Activated T-cell treated with anti-CD3 and anti-CD28 coated beads, Interleukin-2, amount 50 U/mL, for 72 hours (primary cell): Measurements from ENCODE around the gene PDE10A. TPM values are rescaled to one million over a fixed set of nuclear protein-coding genes. Genes with fewer than 3 reads are reported as not detected.
"Not testable (repeated sequence)": the region's sequence is repeated elsewhere in the genome, so short reads cannot be mapped to it uniquely, and the experiment has no call there.

Source experiments
- ATAC-seq, 2 donors: fragments of 150-1000 bp; cut with Tn5 transposase; replicated peaks in 1 of 2; 2 replicates each; pipeline ENCODE4 v1.10.0; 2021; ENCODE audit warnings: moderate library complexity in 2 of 2, mild to moderate bottlenecking in 1 of 2
- DNase-seq, 2 donors: peaks; one replicate each; pipeline ENCODE4 v3.0.0; 2021 to 2022; ENCODE audit warnings: mixed read lengths in 1 of 2
- H3K27ac Mint-ChIP-seq: one replicate; pipeline ENCODE4 v1.8.0; 2022; ENCODE audit warnings: mild to moderate bottlenecking, moderate library complexity, mixed read lengths
- H3K27me3 Mint-ChIP-seq: one replicate; pipeline ENCODE4 v1.8.0; 2022; ENCODE audit warnings: low read depth, mixed read lengths
- H3K36me3 Mint-ChIP-seq, 2 donors: one replicate each; pipeline ENCODE4 v1.8.0; 2022; ENCODE audit warnings: mixed read lengths in 2 of 2, mild to moderate bottlenecking in 1 of 2; ENCODE audit not compliant: insufficient read depth in 2 of 2
- H3K4me1 Mint-ChIP-seq: one replicate; pipeline ENCODE4 v1.8.0; 2022; ENCODE audit warnings: low read depth, mixed read lengths
- H3K4me3 Mint-ChIP-seq, 2 donors: one replicate each; pipeline ENCODE4 v1.8.0; 2022; ENCODE audit warnings: mild to moderate bottlenecking in 2 of 2, mixed read lengths in 2 of 2, moderate library complexity in 2 of 2
- H3K9me3 Mint-ChIP-seq, 2 donors: one replicate each; pipeline ENCODE4 v1.8.0; 2022; ENCODE audit warnings: mixed read lengths in 2 of 2
- total RNA-seq, 2 donors: library from RNA; stranded (reverse); gene quantifications; one replicate each; pipeline ENCODE4 v1.2.3, GENCODE V29; 2022

Gene PDE10A
- total RNA-seq, 2 donors from 2014 or later: not detected

DNA sequence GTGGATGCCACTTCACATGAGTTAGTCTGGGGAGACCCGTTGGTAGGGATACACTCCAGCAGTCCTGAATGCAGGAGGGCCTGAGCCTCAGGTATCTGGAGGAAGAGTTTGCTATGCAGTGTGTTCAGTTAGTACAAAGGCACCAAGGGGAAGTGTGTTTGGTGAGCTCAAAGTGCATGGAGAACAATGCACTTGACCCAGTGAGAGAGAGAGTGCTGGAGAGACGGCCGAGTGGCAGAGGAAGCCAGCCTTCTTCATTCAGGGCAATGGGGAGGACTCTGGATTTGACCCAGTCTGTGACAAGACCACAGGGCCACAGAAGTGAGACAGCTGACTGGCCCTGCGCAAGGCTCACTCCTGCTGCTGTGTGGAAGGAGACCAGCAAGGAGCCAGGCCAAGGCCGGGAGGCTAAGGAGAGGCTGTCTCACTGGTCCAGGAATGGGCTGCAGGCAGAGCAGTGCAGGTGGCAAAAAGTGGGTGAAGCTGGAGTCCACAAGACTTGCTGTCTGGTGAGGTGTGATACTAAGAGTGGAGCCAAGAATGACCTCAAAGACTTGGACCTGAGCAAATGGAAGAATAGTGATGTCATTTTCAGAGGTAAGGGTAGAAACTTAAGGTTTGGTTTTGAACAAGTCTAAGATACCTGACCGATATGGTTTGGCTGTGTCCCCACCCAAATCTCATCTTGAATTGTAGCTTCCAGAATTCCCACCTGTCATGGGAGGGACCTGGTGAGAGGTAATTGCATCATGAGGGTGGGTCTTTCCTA is 38.0 kb downstream of the PDE10A start:
- ATAC-seq (no peak), DNase-seq (no peak)
- Mint-ChIP-seq H3K36me3 (no peaks in the 10 kb centered on the region), H3K4me3 (no peak overlapping the region), H3K27me3 (no peaks in the 10 kb centered on the region), H3K9me3 (peaks cover 0 to 3% of the 10 kb centered on the region in 2 donors), H3K4me1 (no peaks in the 10 kb centered on the region), H3K27ac (no peak overlapping the region)

DNA sequence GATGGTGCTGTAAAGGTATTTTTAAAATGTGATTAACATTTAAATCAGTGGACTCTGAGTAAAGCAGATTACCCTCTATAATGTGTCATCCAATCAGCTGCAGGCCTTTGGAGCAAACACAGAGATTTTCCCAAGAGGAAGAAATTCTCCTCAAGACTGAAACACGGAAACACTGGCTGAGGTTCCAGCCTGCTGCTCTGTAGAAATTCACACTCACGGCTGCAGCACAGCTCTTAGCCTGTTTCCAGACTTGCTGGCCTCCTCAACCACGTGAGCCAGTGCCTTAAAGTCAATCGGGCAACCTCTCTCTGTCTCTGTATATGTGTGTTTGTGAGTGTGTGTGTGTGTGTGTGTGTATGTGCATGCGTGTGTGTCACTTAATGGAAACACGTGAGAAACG is 41.1 kb downstream of the PDE10A start:
- DNase-seq: no peak
- Mint-ChIP-seq H3K27ac (no peak overlapping the region), H3K27me3 (no peaks in the 10 kb centered on the region), H3K4me3 (no peak overlapping the region), H3K36me3 (no peaks in the 10 kb centered on the region), H3K9me3 (peaks cover 0 to 3% of the 10 kb centered on the region in 2 donors), H3K4me1 (no peaks in the 10 kb centered on the region)
- no peak for ATAC-seq

DNA sequence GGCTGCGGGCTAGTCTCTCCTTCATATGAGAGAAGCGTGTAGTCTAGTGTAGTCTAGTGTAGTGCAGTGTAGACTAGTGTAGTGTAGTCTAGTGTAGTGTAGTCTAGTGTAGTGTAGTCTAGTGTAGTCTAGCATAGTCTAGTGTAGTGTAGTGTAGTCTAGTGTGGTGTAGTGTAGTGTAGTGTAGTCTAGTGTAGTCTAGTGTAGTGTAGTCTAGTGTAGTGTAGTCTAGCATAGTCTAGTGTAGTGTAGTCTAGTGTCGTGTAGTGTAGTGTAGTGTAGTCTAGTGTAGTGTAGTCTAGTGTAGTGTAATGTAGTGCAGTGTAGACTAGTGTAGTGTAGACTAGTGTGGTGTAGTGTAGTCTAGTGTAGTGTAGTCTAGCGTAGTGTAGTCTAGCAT is 44.1 kb downstream of the PDE10A start:
- DNase-seq, H3K9me3 Mint-ChIP-seq, ATAC-seq, H3K4me3 Mint-ChIP-seq, H3K27ac Mint-ChIP-seq, H3K4me1 Mint-ChIP-seq, H3K36me3 Mint-ChIP-seq, H3K27me3 Mint-ChIP-seq: not testable (repeated sequence)

DNA sequence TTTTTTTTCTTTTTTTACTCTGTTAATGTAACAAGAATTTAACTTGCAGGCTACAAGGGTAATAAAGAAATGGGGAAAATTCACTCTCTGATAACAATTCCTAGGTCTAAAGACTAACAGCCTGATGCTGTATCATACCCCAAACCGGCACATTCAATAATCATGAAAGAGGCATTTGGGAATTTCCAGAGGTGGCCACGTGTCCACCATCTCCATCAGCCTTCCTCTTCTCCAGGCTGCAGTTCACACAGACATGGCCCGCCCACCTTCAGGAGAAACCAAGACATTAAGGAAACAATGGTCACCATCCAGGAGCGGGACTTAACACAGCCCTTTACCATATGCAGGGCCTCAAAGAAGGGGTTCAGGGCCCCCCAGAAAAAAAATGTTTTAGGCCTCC is 44.8 kb downstream of the PDE10A start:
- no peak for DNase-seq
- no peaks in the 10 kb centered on the region for H3K4me1 Mint-ChIP-seq
- H3K27ac Mint-ChIP-seq: no peak overlapping the region
- H3K36me3 Mint-ChIP-seq: no peaks in the 10 kb centered on the region
- no peaks in the 10 kb centered on the region for H3K27me3 Mint-ChIP-seq
- H3K4me3 Mint-ChIP-seq: no peak overlapping the region
- no peak for ATAC-seq
- no peaks in the 10 kb centered on the region for H3K9me3 Mint-ChIP-seq

DNA sequence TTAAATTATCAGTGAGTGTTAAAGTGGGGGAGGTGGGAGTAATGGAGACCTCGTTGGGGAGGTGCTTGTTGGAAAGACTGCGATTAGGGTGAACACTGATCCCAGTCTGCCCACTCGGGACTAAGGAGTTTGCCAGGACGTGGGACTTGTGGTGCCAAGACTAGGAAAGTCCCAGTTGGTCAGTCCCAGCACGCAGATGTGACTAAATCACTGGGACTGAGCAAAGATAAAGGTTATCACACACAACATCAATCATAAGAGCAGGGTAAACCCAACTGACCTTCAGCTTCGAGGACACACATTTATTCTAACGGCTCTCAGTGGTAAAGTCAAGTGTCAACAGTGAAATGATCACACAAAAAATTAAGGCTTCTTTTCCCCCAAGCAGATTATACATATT is 45.5 kb downstream of the PDE10A start:
- Mint-ChIP-seq H3K4me1 (no peaks in the 10 kb centered on the region), H3K36me3 (no peaks in the 10 kb centered on the region), H3K4me3 (no peak overlapping the region), H3K9me3 (no peaks in the 10 kb centered on the region), H3K27me3 (no peaks in the 10 kb centered on the region), H3K27ac (no peak overlapping the region)
- no peak for ATAC-seq
- no peak for DNase-seq

DNA sequence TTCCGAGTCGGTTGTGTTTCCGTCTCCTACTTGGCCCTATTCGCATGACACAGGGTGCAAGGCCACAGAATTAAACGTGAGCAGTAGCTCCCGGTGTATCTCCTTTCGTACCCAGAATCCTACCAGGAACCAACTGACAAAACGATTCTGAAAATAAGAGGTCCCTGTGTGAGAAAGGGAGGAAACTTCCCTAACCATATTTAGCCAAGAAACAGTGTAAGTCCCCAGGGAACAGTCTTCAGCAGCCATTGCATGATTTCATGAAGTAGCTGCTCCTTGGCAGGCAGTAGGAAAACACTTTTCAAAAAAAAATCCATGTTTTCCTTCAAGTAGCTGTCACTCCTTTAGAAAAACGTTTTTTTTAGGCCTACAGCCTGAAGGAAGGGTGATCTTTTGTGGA is 46.9 kb downstream of the PDE10A start:
- no peaks in the 10 kb centered on the region for H3K27me3 Mint-ChIP-seq
- H3K4me1 Mint-ChIP-seq: no peaks in the 10 kb centered on the region
- ATAC-seq (no peak), DNase-seq (no peak)
- no peaks in the 10 kb centered on the region for H3K9me3 Mint-ChIP-seq
- H3K4me3 Mint-ChIP-seq: no peak overlapping the region
- H3K27ac Mint-ChIP-seq: no peak overlapping the region
- H3K36me3 Mint-ChIP-seq: no peaks in the 10 kb centered on the region

DNA sequence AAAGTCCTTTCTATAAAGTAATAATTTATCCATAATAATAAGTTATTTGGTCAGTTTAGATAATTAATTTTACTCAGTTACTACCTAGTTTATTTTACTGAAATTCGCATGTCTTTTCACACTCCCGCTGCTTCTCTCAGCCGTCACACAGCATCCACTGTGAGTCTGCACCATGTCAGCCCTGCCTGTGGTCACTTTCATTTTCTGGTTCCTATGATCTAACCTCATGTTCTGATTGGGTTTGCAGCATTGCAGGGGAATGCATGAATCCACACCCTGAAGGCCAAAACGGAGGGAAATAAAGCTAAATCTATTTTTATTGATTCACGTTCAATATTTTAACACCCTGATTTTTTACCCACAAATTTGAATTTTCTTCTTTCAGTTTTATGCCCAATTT is 47.4 kb downstream of the PDE10A start:
- no peaks in the 10 kb centered on the region for H3K4me1 Mint-ChIP-seq
- no peak for ATAC-seq
- no peaks in the 10 kb centered on the region for H3K36me3 Mint-ChIP-seq
- no peak overlapping the region for H3K27ac Mint-ChIP-seq
- no peaks in the 10 kb centered on the region for H3K9me3 Mint-ChIP-seq
- no peak overlapping the region for H3K4me3 Mint-ChIP-seq
- H3K27me3 Mint-ChIP-seq: no peaks in the 10 kb centered on the region
- no peak for DNase-seq

DNA sequence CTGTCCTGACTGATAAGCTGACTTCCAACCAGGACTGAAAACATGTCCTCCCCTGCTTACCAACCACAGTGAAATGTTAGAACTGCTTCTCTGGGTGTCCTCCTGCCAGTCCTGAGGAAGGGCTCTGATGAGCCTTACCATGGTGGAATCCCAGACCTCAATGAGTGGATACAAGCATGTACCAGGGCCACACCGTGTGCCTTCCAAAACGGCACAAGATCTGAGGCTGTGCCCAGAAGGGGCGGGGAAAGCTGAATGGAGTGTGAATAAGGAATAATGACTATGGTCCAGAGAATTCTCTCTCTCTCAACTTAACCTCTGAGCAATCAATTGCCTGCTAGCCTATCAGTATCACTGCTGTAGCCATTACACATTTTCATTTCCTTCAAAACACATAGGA is 51.7 kb downstream of the PDE10A start:
- H3K36me3 Mint-ChIP-seq: no peaks in the 10 kb centered on the region
- H3K27me3 Mint-ChIP-seq: no peaks in the 10 kb centered on the region
- ATAC-seq (no peak), DNase-seq (no peak)
- no peaks in the 10 kb centered on the region for H3K9me3 Mint-ChIP-seq
- no peaks in the 10 kb centered on the region for H3K4me1 Mint-ChIP-seq
- no peak overlapping the region for H3K4me3 Mint-ChIP-seq
- no peak overlapping the region for H3K27ac Mint-ChIP-seq

DNA sequence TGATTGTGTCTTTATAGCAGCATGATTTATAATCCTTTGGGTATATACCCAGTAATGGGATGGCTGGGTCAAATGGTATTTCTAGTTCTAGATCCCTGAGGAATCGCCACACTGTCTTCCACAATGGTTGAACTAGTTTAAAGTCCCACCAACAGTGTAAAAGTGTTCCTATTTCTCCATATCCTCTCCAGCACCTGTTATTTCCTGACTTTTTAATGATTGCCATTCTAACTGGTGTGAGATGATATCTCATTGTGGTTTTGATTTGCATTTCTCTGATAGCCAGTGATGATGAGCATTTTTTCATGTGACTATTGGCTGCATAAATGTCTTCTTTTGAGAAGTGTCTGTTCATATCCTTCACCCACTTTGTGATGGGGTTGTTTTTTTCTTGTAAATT is 54.5 kb downstream of the PDE10A start:
- H3K9me3 Mint-ChIP-seq, H3K4me3 Mint-ChIP-seq: not testable (repeated sequence)

DNA sequence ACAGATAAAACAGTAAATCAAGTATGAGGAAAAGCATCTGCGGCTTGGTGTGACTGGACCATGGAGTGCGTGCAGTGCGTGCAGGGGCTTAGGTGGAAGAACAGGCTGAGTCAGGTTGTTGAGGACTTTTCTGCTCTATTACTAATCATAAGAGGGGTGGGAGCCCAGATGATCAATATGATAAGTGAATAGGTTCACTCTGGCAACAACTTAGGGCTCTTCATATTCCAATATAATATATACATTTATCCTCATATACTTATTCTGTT is 56.4 kb downstream of the PDE10A start:
- ATAC-seq (no peak), DNase-seq (no peak)
- H3K27ac Mint-ChIP-seq: no peak overlapping the region
- H3K27me3 Mint-ChIP-seq: no peaks in the 10 kb centered on the region
- H3K4me1 Mint-ChIP-seq: no peaks in the 10 kb centered on the region
- H3K36me3 Mint-ChIP-seq: no peaks in the 10 kb centered on the region
- no peak overlapping the region for H3K4me3 Mint-ChIP-seq
- no peaks in the 10 kb centered on the region for H3K9me3 Mint-ChIP-seq

More for the DNA sequence above, 54.5 kb downstream of the PDE10A start:
- not testable (repeated sequence) for ATAC-seq, H3K27ac Mint-ChIP-seq, H3K27me3 Mint-ChIP-seq, H3K36me3 Mint-ChIP-seq, DNase-seq, H3K4me1 Mint-ChIP-seq

DNA sequence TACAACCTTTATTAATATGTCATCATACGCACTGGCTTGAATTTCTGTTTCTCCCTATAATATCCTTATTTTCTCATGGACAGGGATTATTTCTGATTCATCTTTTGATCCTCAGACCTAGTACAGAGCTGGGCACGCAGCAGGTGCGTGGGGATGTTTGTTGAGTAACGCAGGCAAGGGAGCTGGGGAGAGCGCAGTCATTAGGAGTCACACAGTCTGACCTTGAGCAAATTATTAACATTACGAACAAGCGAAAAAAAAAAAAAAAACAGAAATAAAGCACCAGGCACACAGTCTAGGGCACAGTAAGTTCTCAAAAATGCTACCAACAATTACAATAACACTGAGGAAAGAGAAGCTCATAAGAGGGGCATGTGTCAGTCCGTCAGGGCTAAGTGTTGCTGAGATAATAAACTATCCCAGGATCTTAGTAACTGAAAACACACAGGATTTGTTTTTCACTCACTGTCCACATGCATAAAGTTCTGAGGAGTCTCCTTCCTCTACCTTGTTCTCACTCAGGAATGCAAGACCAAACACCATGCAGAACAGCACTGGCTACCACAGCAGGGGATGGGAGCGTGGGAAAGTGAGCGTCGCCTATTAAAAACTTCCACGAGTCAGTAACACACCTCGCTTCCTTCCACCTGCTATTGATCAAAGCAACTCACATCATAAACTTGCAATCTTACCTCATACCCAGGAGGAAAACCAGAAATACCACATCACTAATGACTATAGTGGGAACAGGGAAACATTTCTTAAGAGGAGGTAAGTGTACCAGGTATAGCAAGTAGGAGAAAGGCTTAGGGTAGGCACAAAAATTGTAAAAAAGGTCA is 56.9 kb downstream of the PDE10A start:
- H3K36me3 Mint-ChIP-seq: no peaks in the 10 kb centered on the region
- no peaks in the 10 kb centered on the region for H3K9me3 Mint-ChIP-seq
- H3K4me1 Mint-ChIP-seq: no peaks in the 10 kb centered on the region
- no peak overlapping the region for H3K27ac Mint-ChIP-seq
- ATAC-seq: no peak
- H3K4me3 Mint-ChIP-seq: no peak overlapping the region
- no peaks in the 10 kb centered on the region for H3K27me3 Mint-ChIP-seq
- DNase-seq: no peak

DNA sequence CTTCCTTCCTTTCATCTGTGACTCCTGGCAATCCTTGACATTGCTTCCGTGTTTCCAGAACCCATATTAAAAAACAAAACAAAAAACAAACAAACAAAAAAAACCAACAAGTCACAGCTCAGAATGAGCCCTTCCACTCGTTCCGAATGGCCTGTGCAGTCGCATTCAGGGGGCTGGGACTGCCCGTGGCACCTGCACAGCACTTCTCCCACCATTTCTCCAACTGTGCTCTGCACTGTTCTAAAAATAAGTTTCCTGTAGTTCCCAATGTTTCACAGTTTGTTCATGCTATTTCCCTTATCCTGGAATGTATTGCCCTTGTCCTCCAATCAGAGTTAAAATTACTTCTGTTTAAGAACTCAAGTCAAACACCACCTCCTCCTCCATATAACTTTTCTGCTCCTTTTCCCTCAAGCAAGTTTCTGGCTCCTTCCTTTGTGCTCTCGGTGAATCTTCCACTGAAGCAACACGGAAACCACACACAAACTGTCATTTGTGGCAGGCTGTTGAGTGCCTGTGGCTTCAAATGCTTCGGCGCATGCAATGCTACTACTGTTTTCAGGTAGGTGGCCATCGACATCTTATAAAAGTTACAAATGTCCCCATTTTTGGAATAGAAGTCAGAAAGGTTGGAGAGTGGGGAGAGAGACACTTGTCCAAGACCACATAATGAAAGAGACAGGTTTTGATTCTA is 57.7 kb downstream of the PDE10A start:
- Mint-ChIP-seq H3K4me3 (no peak overlapping the region), H3K36me3 (no peaks in the 10 kb centered on the region), H3K4me1 (no peaks in the 10 kb centered on the region), H3K27ac (no peak overlapping the region), H3K9me3 (peaks cover 3 to 6% of the 10 kb centered on the region in 2 donors), H3K27me3 (no peaks in the 10 kb centered on the region)
- DNase-seq (no peak), ATAC-seq (no peak)

DNA sequence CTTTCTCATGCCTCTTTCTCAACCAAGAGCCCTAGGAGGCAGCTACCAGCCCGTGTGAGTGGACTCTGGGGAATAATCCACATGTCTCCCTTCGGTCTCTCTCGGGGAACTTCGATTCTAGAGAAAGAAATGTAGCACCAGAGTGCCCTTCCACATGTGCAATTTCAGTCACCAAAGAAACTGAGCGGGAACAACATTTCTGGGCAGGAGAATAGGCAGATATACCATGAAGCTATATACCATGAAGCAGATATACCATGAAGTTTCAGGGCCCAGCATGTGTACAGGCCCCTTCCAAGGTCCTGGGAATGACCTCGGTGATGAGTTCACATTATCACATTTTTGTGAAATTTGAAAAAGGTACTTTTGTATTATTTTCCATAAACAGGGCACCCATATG is 60.8 kb downstream of the PDE10A start:
- no peaks in the 10 kb centered on the region for H3K36me3 Mint-ChIP-seq
- H3K27ac Mint-ChIP-seq: no peak overlapping the region
- no peaks in the 10 kb centered on the region for H3K4me1 Mint-ChIP-seq
- DNase-seq (no peak), ATAC-seq (no peak)
- no peak overlapping the region for H3K4me3 Mint-ChIP-seq
- H3K27me3 Mint-ChIP-seq: no peaks in the 10 kb centered on the region
- peaks cover 3 to 7% of the 10 kb centered on the region in 2 donors for H3K9me3 Mint-ChIP-seq
